Measurements from ENCODE around the gene ADRB1. TPM values are rescaled to one million over a fixed set of nuclear protein-coding genes. Genes with fewer than 3 reads are reported as not detected.

ADRB1 gene
- total RNA-seq, 2 experiments from 2014 or later = 2.3 to 2.8 TPM

DNA sequence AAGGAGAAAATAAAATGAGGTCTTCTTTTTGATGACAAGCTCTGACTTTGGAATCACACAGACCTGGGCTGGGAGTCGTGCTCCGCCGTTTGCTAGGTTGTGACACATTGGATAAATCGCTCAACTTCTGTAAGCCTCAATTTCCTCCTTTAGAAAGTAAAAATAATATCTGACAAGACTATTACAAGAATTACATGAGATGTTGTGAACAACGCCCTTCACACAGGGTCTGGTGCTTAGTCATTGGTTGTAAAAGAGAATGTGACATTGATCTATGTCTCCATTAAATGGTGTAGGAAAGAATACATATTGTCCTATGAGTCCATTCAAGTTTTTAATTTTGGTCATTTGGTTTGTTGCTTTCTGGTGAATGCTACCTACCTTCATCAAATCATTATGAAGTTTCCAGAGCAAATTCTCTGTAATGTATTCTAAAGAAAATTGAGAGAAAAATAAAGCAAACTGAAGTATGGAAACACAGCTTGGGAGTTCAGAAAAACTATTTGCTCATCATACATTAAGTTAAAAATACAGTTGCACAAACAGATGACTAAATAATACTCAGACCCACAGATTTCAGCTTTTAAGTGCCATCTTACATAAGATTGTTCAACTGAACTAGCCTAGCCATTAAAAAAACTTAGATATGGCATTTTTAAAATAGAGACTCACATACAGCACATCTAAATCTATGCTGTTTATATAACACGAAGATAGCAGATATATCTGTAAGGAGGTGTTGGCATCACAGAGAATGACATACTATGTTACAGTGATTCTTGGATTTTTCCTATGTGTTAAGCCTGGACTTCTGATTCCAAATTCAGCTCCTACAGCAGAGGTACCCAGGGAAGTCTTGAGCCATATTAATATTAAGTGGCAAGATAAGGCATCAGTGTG lies 12.3 kb upstream of the ADRB1 start:
- H3K27ac Mint-ChIP-seq = no peak overlapping the region
- H3K4me3 Mint-ChIP-seq = no peak overlapping the region
- H3K4me1 Mint-ChIP-seq = peaks cover 11% of the 10 kb centered on the region
- peaks cover 2% of the 10 kb centered on the region for H3K36me3 Mint-ChIP-seq
- CTCF ChIA-PET = interaction anchor here (0.6 to 1.9 kb wide), 4 partner anchors 11 to 118 kb away, joined by 3 to 10 read pairs (median 3); partner anchors contain the start of gene ADRB1
- peaks cover 69% of the 10 kb centered on the region for H3K27me3 Mint-ChIP-seq
- no peak for DNase-seq
- ATAC-seq = no peak
- no peaks in the 10 kb centered on the region for H3K9me3 Mint-ChIP-seq (ENCODE audit: low read depth)

DNA sequence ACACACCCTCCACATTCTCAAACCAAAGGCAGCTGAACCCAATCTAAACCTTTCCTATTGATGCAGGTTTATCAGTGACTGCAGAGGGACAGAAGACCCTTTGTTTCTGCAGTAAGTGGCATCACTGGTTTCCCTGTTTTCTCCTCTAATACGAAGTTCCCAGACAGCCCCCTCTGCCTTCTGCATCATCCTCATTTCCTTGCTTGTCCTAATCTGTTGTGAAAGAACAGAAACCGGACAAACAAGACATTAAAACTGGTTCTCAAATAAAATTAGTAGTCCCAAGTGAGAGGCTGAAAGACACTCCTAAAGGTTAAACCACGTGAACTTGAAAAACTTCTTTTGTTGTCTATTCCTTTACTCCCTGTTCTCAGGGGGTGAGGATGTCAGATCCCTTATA lies 10.1 kb upstream of the ADRB1 start:
- Mint-ChIP-seq H3K27ac (no peak overlapping the region), H3K9me3 (ENCODE audit: low read depth) (no peaks in the 10 kb centered on the region), H3K4me1 (peaks cover 7% of the 10 kb centered on the region), H3K27me3 (peaks cover 76% of the 10 kb centered on the region), H3K36me3 (peaks cover 2% of the 10 kb centered on the region), H3K4me3 (no peak overlapping the region)
- DNase-seq = no peak
- no peak for ATAC-seq
- CTCF ChIA-PET = no interaction called here

DNA sequence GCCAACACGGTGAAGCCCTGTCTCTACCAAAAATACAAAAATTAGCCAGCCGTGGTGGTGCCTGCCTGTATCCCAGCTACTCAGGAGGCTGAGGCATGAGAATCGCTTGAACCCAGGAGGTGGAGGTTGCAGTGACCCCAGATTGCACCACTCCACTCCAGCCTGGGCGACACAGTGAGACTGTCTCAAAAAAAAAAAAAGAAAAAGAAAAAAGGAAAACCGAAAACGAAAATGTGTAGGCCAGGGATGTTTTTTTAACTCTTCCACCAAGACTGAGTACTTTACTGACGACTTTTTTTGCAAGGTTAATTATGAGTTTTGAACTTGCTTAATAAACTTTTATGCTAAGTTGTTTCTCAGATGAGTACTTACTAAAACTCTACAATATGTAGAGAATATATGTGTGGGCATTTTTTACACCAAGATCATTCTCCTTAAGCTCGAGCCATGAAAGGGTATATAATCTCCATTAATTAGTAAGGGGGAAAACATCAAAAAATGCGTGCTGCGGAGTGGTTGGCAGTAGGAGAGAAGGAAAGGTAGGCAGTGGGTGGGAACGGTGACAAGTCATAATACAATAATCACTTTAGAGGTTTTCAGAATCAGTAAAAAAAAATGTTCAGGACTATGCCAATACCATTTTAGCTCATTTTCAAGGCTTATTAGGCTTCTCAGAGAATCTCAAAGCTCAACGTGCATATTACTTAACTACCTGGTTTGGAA lies 8.6 kb upstream of the ADRB1 start:
- Mint-ChIP-seq H3K27ac (no peak overlapping the region), H3K36me3 (no peaks in the 10 kb centered on the region), H3K9me3 (ENCODE audit: low read depth) (no peaks in the 10 kb centered on the region), H3K27me3 (peaks cover 78% of the 10 kb centered on the region), H3K4me3 (no peak overlapping the region), H3K4me1 (no peaks in the 10 kb centered on the region)
- CTCF ChIA-PET = no interaction called here
- ATAC-seq (no peak), DNase-seq (no peak)

DNA sequence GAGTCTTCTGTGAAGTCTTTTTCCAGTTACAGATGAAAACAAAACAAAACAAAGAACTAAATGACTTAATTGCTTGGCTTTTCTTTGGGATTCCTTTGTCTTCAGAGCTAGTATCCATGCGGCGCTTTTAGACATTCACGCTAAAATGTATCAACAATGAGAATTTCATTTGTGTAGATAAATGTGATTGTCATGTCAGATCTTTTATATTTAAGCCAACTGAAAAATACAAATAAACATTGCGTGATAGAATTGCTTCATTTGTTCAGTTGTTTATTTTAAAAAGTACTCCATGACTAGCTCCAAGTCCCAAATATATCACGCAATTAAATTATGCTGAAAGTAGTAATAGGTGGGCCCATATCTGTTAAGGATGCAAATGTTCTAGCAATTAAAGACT lies 7.9 kb upstream of the ADRB1 start:
- Mint-ChIP-seq H3K9me3 (ENCODE audit: low read depth) (no peaks in the 10 kb centered on the region), H3K4me3 (no peak overlapping the region), H3K27me3 (peaks cover 81% of the 10 kb centered on the region), H3K36me3 (no peaks in the 10 kb centered on the region), H3K4me1 (no peaks in the 10 kb centered on the region), H3K27ac (no peak overlapping the region)
- DNase-seq (no peak), ATAC-seq (no peak)
- CTCF ChIA-PET = no interaction called here

- Mint-ChIP-seq H3K36me3 (no peaks in the 10 kb centered on the region), H3K4me1 (peaks cover 6% of the 10 kb centered on the region), H3K27ac (no peak overlapping the region), H3K4me3 (no peak overlapping the region), H3K9me3 (ENCODE audit: low read depth) (no peaks in the 10 kb centered on the region), H3K27me3 (peaks cover 73% of the 10 kb centered on the region)
- DNase-seq = no peak
- CTCF ChIA-PET = no interaction called here
- no peak for ATAC-seq
Measured at GRCh38 chr10:114038819-114039218, 4.8 kb upstream of the ADRB1 start.

DNA sequence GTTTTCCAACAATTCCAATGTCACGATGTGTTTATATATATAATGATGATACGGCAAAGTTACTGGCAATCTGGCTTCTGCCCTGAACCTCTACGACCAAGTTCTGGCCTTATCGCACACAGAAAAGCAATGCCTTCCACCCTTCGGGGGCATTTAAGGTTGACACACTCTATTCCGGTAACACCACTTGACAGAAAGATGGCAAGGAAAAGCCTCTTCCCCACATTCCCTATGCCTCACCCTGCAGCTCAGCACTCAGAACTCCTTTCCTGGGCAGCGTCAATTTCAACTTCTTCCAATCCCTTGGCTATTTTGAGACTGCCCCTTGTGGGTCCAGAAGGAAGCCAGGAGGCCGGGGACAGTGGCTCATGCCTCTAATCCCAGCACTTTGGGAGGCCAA lies 2.5 kb upstream of the ADRB1 start:
- Mint-ChIP-seq H3K4me1 (peaks cover 20% of the 10 kb centered on the region), H3K36me3 (peaks cover 5% of the 10 kb centered on the region), H3K9me3 (ENCODE audit: low read depth) (no peaks in the 10 kb centered on the region), H3K4me3 (no peak overlapping the region), H3K27me3 (peaks cover 72% of the 10 kb centered on the region), H3K27ac (no peak overlapping the region)
- CTCF ChIA-PET = no interaction called here
- DNase-seq (no peak), ATAC-seq (no peak)

DNA sequence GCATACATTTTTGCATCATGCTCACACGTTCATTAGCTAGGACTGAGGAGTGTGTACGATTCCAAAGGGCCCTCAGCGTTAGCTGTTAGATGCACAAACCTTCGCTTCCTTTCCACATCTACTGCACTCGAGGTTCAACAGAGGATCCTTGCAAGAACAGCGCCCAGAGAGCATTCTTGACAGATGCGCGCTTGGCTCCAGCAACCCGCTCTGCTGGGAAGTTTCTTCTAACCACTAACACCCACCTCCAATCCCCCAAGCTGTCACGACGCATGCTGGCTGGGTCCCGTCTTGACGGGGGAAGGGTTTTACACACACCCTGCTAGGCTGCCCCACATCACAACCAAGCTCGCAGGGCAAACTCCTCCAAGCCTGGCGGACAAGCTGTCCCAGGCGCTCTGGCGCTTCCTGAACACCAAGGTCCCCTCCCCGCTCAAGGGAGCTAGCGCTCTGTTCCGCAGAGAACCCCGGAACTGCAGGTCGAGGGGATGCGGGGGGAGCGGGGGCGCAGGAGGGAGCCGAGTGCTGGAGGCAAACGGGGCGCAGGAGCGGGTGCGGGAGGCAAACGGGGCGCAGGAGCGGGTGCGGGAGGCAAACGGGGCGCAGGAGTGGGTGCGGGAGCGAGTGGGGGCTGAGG lies 653 bp upstream of the ADRB1 start:
- Mint-ChIP-seq H3K27me3 (peaks cover 79% of the 10 kb centered on the region), H3K4me3 (peak overlapping the region; percentile 70), H3K27ac (no peak overlapping the region), H3K36me3 (peaks cover 5% of the 10 kb centered on the region), H3K9me3 (ENCODE audit: low read depth) (no peaks in the 10 kb centered on the region), H3K4me1 (peaks cover 27% of the 10 kb centered on the region)
- peak; percentile 53 for DNase-seq
- CTCF ChIA-PET = interaction anchor here (1.0 to 2.3 kb wide), 5 partner anchors 8 to 82 kb away, joined by 3 to 10 read pairs (median 7); no protein-coding TSS in a partner anchor
- ATAC-seq = peak; percentile 40

DNA sequence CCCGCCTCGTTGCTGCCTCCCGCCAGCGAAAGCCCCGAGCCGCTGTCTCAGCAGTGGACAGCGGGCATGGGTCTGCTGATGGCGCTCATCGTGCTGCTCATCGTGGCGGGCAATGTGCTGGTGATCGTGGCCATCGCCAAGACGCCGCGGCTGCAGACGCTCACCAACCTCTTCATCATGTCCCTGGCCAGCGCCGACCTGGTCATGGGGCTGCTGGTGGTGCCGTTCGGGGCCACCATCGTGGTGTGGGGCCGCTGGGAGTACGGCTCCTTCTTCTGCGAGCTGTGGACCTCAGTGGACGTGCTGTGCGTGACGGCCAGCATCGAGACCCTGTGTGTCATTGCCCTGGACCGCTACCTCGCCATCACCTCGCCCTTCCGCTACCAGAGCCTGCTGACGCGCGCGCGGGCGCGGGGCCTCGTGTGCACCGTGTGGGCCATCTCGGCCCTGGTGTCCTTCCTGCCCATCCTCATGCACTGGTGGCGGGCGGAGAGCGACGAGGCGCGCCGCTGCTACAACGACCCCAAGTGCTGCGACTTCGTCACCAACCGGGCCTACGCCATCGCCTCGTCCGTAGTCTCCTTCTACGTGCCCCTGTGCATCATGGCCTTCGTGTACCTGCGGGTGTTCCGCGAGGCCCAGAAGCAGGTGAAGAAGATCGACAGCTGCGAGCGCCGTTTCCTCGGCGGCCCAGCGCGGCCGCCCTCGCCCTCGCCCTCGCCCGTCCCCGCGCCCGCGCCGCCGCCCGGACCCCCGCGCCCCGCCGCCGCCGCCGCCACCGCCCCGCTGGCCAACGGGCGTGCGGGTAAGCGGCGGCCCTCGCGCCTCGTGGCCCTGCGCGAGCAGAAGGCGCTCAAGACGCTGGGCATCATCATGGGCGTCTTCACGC lies 825 bp downstream of the ADRB1 start:
- Mint-ChIP-seq H3K36me3 (peaks cover 5% of the 10 kb centered on the region), H3K27ac (peak overlapping the region; percentile 72), H3K4me3 (peak overlapping the region; percentile 70), H3K9me3 (ENCODE audit: low read depth) (no peaks in the 10 kb centered on the region), H3K4me1 (peaks cover 33% of the 10 kb centered on the region), H3K27me3 (peaks cover 79% of the 10 kb centered on the region)
- ATAC-seq (no peak), DNase-seq (no peak)
- CTCF ChIA-PET = interaction anchor here (2.1 kb wide), 1 partner anchor 19 kb away, joined by 7 read pairs; no protein-coding TSS in a partner anchor

- Mint-ChIP-seq H3K4me3 (peak overlapping the region; percentile 65), H3K9me3 (ENCODE audit: low read depth) (no peaks in the 10 kb centered on the region), H3K4me1 (peaks cover 33% of the 10 kb centered on the region), H3K36me3 (peaks cover 5% of the 10 kb centered on the region), H3K27me3 (peaks cover 80% of the 10 kb centered on the region), H3K27ac (peak overlapping the region; percentile 69)
- CTCF ChIA-PET = interaction anchor here (1.5 to 1.7 kb wide), 2 partner anchors 10 to 28 kb away, joined by 4 to 5 read pairs; no protein-coding TSS in a partner anchor
- peak; percentile 49 for ATAC-seq
- peak; percentile 52 for DNase-seq
Measured at GRCh38 chr10:114045136-114046086, 1.7 kb downstream of the ADRB1 start.

GRCh38 chr10:114046087-114046458 lies 2.4 kb downstream of the ADRB1 start:
- ATAC-seq (no peak), DNase-seq (no peak)
- H3K9me3 Mint-ChIP-seq (ENCODE audit: low read depth) = no peaks in the 10 kb centered on the region
- peaks cover 5% of the 10 kb centered on the region for H3K36me3 Mint-ChIP-seq
- H3K27ac Mint-ChIP-seq = no peak overlapping the region
- H3K27me3 Mint-ChIP-seq = peaks cover 79% of the 10 kb centered on the region
- CTCF ChIA-PET = interaction anchor here (1.1 to 1.7 kb wide), 3 partner anchors 9 to 27 kb away, joined by 3 to 5 read pairs (median 4); no protein-coding TSS in a partner anchor
- peaks cover 34% of the 10 kb centered on the region for H3K4me1 Mint-ChIP-seq
- H3K4me3 Mint-ChIP-seq = peak overlapping the region; percentile 63

DNA sequence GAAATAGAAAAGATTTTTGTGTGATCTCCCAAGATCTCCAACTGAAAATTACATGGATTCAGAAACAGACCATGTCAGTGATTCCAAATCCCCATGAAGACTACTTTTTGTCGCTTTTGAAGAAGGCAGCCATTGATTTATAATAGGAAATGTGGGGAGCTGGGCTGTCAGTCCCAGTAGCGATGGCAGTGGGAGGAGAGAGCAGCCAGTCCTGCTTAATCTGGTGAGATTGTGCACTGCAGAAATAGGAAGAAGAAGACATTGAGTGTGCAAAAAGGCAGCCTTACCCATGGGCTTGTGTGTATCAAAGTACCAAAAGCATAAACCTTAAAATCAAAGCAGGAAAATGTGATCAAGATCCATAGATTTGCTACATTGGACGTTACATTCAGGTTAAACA lies 4.8 kb downstream of the ADRB1 start:
- CTCF ChIA-PET = interaction anchor here (1.3 to 2.0 kb wide), 2 partner anchors 12 to 20 kb away, joined by 3 to 10 read pairs; no protein-coding TSS in a partner anchor
- H3K36me3 Mint-ChIP-seq = peaks cover 5% of the 10 kb centered on the region
- H3K27ac Mint-ChIP-seq = no peak overlapping the region
- no peak for DNase-seq
- ATAC-seq = no peak
- peaks cover 79% of the 10 kb centered on the region for H3K27me3 Mint-ChIP-seq
- no peaks in the 10 kb centered on the region for H3K9me3 Mint-ChIP-seq (ENCODE audit: low read depth)
- H3K4me1 Mint-ChIP-seq = peaks cover 29% of the 10 kb centered on the region
- H3K4me3 Mint-ChIP-seq = no peak overlapping the region

DNA sequence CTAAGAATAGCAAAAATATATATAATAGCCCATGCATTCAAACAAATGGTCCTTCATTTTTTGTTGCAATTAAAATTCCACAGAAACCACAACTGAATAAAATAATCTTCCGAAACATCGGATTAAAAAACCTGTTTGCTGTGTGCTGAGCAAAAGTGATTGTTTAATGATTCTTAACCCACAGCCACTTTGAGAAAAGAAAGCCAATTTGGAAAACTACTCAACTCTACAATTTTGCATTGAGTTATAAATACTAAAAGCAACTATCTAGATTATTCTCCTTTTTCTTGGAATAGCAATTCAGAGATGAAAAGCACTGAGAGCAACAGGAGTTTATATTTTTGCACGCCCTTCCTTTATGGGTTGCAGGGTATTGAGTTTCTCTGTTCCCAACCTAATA lies 8.0 kb downstream of the ADRB1 start:
- no peaks in the 10 kb centered on the region for H3K36me3 Mint-ChIP-seq
- H3K9me3 Mint-ChIP-seq (ENCODE audit: low read depth) = no peaks in the 10 kb centered on the region
- no peak overlapping the region for H3K27ac Mint-ChIP-seq
- DNase-seq = no peak
- no peak overlapping the region for H3K4me3 Mint-ChIP-seq
- H3K4me1 Mint-ChIP-seq = peaks cover 13% of the 10 kb centered on the region
- ATAC-seq = no peak
- CTCF ChIA-PET = interaction anchor here (1.0 kb wide), 1 partner anchor 9 kb away, joined by 3 read pairs; no protein-coding TSS in a partner anchor
- peaks cover 66% of the 10 kb centered on the region for H3K27me3 Mint-ChIP-seq
